ENCODE data around the gene ENG.

The ENG gene

GRCh38 chr9:127862075-127863011 lies 7.9 kb upstream of the ENG start:
- no peak for DNase-seq (ENCODE audit: low read depth)
- TF ChIP-seq CTCF (IDR thresholded peaks at IDR 0.05; ENCODE audit: control insufficient read depth, extremely low read depth, insufficient read depth): no peak
- H3K4me3 ChIP-seq (ENCODE audit: low read depth, low read length): no peak overlapping the region

- TF ChIP-seq CTCF (IDR thresholded peaks at IDR 0.05; ENCODE audit: control insufficient read depth, extremely low read depth, insufficient read depth): no peak
- H3K4me3 ChIP-seq (ENCODE audit: low read depth, low read length): no peak overlapping the region
- DNase-seq (ENCODE audit: low read depth): no peak
Observed at GRCh38 chr9:127860779-127861178, 6.3 kb upstream of the ENG start.

GRCh38 chr9:127860260-127860659 lies 5.8 kb upstream of the ENG start:
- TF ChIP-seq CTCF (IDR thresholded peaks at IDR 0.05; ENCODE audit: control insufficient read depth, extremely low read depth, insufficient read depth): no peak
- H3K4me3 ChIP-seq (ENCODE audit: low read depth, low read length): no peak overlapping the region
- no peak for DNase-seq (ENCODE audit: low read depth)

- H3K4me3 ChIP-seq (ENCODE audit: low read depth, low read length): no peak overlapping the region
- DNase-seq (ENCODE audit: low read depth): no peak
- TF ChIP-seq CTCF (IDR thresholded peaks at IDR 0.05; ENCODE audit: control insufficient read depth, extremely low read depth, insufficient read depth): no peak
Observed at GRCh38 chr9:127858041-127858512, 3.6 kb upstream of the ENG start.

- no peak for DNase-seq (ENCODE audit: low read depth)
- no peak overlapping the region for H3K4me3 ChIP-seq (ENCODE audit: low read depth, low read length)
- TF ChIP-seq CTCF (IDR thresholded peaks at IDR 0.05; ENCODE audit: control insufficient read depth, extremely low read depth, insufficient read depth): no peak
Observed at GRCh38 chr9:127857278-127857677, 2.8 kb upstream of the ENG start.

GRCh38 chr9:127856729-127857116 lies 2.3 kb upstream of the ENG start:
- no peak for TF ChIP-seq CTCF (IDR thresholded peaks at IDR 0.05; ENCODE audit: control insufficient read depth, extremely low read depth, insufficient read depth)
- no peak for DNase-seq (ENCODE audit: low read depth)
- no peak overlapping the region for H3K4me3 ChIP-seq (ENCODE audit: low read depth, low read length)

Measured in LNCaP clone FGC (cell line).